HepG2 (cell line): ENCODE results near the gene RDH14.

Experiments used
- CTCF ChIP-seq: sonication (generic); formaldehyde crosslinking; IDR thresholded peaks from 2 replicates; pipeline ENCODE4 v1.5.0; 2020; ENCODE audit warnings: mild to moderate bottlenecking, missing genetic modification reagents, moderate library complexity
- NR2F1 ChIP-seq, 2 experiments: fragments of 450-650 bp in 1 of 2; formaldehyde crosslinking in 1 of 2; IDR thresholded peaks; 2 replicates each; pipeline versions ENCODE4 v1.5.0 to v1.6.1; 2016 to 2020; ENCODE audit warnings: mild to moderate bottlenecking in 1 of 2, missing compliant biosample characterization in 1 of 2, missing genetic modification reagents in 1 of 2, moderate library complexity in 1 of 2
- RAD21 ChIP-seq: fragments of 450-650 bp; formaldehyde crosslinking; IDR thresholded peaks from 2 replicates; pipeline ENCODE4 v1.5.0; 2020; ENCODE audit warnings: mild to moderate bottlenecking
- SUZ12 ChIP-seq: fragments of 150-350 bp; IDR thresholded peaks from 2 replicates; pipeline ENCODE4 v1.6.1; 2014; ENCODE audit warnings: low read depth, low read length

- TF ChIP-seq RAD21 (CRISPR knock-in tag) (no peak), CTCF (no peak), NR2F1 (CRISPR knock-in tag; IDR thresholded peaks at IDR 0.05) (no peak), SUZ12 (no peak)
These were observed 49.7 kb downstream of the RDH14 start for GRCh38 chr2:18510775-18511174.
